ENCODE data around the gene PIK3CA. TPM values are rescaled to one million over a fixed set of nuclear protein-coding genes. Genes with fewer than 3 reads are reported as not detected.
A peak's percentile ranks its signal among the peaks of the same experiment; 100 is the strongest.

Gene PIK3CA
- total and polyA plus RNA-seq, 2 donors (not counting 3 experiments of a cell fraction or from before 2014, with no cell fraction given) = 4.2 to 25.8 TPM

DNA sequence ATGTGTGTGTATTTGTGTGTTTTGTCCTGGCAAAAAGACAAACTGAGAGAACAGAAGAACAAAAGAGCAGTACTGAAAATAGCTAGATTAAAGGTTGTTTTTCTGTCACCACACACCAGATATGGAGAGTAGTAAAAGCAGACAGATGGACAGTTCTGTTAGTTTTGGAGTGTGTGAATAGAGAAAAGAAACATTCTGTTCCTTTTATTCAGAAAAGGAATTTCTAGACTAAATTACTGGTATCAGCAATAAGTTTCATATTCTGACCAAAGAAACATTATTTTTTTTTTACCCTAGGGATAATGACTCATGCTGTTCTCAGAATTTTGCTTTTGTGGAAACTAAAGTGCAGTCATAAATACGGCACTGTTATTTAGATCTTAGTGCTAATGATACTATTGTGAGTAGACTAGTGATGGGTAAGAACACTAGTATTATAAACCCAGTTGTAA lies 32.9 kb downstream of the PIK3CA start:
- no peak for FAIRE-seq
- H3K9me1 ChIP-seq (replicated peaks; ENCODE audit: control insufficient read depth, extremely low read depth, insufficient read depth, low read length) = no peaks in the 10 kb centered on the region
- H3K9me3 ChIP-seq (replicated peaks; ENCODE audit: control insufficient read depth, insufficient read depth, low read length) = no peaks in the 10 kb centered on the region
- no TSS peak for BruUV-seq (replicated peaks)
- peak overlapping the region; percentile 52 for H3K4me2 ChIP-seq (ENCODE audit: insufficient read depth, low read length)
- ChIA-PET CTCF (interaction anchor here (1.2 to 1.3 kb wide), 2 partner anchors 9 to 15 kb away, joined by 3 read pairs; no protein-coding TSS in a partner anchor), POLR2A (no interaction called here)
- peaks cover 17% of the 10 kb centered on the region for H3K4me1 ChIP-seq (ENCODE audit: control insufficient read depth, extremely low read depth, insufficient read depth, low read length)
- TF ChIP-seq FOS (IDR thresholded peaks at IDR 0.05; ENCODE audit: borderline replicate concordance, insufficient read depth, low read length) (peak; percentile 75), JUN (IDR thresholded peaks at IDR 0.05; ENCODE audit: borderline replicate concordance, insufficient read depth, insufficient read length, low read depth) (peak; percentile 18)
- TF ChIP-seq, protein P1, sequence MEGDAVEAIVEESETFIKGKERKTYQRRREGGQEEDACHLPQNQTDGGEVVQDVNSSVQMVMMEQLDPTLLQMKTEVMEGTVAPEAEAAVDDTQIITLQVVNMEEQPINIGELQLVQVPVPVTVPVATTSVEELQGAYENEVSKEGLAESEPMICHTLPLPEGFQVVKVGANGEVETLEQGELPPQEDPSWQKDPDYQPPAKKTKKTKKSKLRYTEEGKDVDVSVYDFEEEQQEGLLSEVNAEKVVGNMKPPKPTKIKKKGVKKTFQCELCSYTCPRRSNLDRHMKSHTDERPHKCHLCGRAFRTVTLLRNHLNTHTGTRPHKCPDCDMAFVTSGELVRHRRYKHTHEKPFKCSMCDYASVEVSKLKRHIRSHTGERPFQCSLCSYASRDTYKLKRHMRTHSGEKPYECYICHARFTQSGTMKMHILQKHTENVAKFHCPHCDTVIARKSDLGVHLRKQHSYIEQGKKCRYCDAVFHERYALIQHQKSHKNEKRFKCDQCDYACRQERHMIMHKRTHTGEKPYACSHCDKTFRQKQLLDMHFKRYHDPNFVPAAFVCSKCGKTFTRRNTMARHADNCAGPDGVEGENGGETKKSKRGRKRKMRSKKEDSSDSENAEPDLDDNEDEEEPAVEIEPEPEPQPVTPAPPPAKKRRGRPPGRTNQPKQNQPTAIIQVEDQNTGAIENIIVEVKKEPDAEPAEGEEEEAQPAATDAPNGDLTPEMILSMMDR (IDR thresholded peaks at IDR 0.05; ENCODE audit: extremely low read depth in 1 of 2, insufficient read depth in 1 of 2, low read depth in 1 of 2, low read length in 2 of 2) = no peak
- intact Hi-C loops (cut with micrococcal nuclease) = loop anchor here (2.0 kb wide), 1 partner anchor 32 kb away; the partner anchor contains the start of gene PIK3CA
- H4K20me1 ChIP-seq (replicated peaks; ENCODE audit: control insufficient read depth, extremely low read depth, insufficient read depth, low read length) = peaks cover 5% of the 10 kb centered on the region
- no peaks in the 10 kb centered on the region for H3K36me3 ChIP-seq (ENCODE audit: control insufficient read depth in 2 of 2, extremely low read depth in 1 of 2, insufficient read depth in 2 of 2, low read length in 2 of 2)
- dilution Hi-C loops (cut with MboI; ENCODE audit: extremely low pct_ligation_motif_present, low sequenced_read_pairs) = no loop called here
- H3K9ac ChIP-seq (replicated peaks; ENCODE audit: extremely low read depth, insufficient read depth, low read length) = no peak overlapping the region
- H3K79me2 ChIP-seq (ENCODE audit: control insufficient read depth, insufficient read depth, low read length) = peaks cover 37% of the 10 kb centered on the region
- H2AFZ ChIP-seq (ENCODE audit: low read depth, low read length) = no peak overlapping the region
- H3K4me3 ChIP-seq (replicated peaks in 1 of 3; ENCODE audit: insufficient read depth in 1 of 3, low read depth in 1 of 3, low read length in 3 of 3) = no peak overlapping the region
- no peaks in the 10 kb centered on the region for H3K27me3 ChIP-seq (ENCODE audit: control insufficient read depth in 2 of 2, insufficient read depth in 2 of 2, low read length in 2 of 2)
- peak; percentile 77 for DNase-seq (ENCODE audit: low read depth, low spot score)
- peak overlapping the region; percentile 43 for H3K27ac ChIP-seq (ENCODE audit: insufficient read depth, low read depth, low read length)

DNA sequence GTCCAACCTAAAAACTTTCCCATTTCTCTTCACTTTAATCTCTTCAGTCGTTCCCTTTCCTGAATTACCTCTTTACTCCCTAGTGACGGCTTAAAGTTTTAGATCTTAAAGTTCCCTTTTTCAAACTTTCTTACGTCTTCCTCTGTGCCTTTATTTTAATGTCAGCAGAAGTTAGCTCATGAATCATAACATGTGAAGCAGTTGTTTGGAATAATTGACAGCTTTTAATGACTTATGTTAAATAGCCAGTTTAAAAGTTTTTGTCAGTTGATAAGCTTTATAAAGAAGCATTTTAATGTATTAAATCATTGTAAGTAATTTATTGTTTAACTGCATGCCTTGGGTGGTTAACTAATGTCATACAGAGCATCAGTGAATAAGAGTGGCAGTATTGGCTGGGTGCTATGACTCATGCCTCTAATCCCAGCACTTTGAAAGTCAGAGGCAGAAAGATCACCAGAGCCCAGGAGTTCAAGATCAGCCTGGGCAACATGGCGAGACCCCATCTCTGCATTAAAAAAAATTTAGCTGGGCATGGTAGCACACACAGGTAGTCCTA lies 33.9 kb downstream of the PIK3CA start:
- no TSS peak for BruUV-seq (replicated peaks)
- no peak overlapping the region for H2AFZ ChIP-seq (ENCODE audit: low read depth, low read length)
- no peaks in the 10 kb centered on the region for H3K9me1 ChIP-seq (replicated peaks; ENCODE audit: control insufficient read depth, extremely low read depth, insufficient read depth, low read length)
- TF ChIP-seq GATA2 (IDR thresholded peaks at IDR 0.05; ENCODE audit: insufficient read depth, insufficient read length, low read depth, low read length) = no peak
- TF ChIP-seq FOS (IDR thresholded peaks at IDR 0.05; ENCODE audit: borderline replicate concordance, insufficient read depth, low read length) = no peak
- TF ChIP-seq EZH2 (IDR thresholded peaks at IDR 0.05; ENCODE audit: borderline replicate concordance, low read depth, low read length, severe bottlenecking) = no peak
- TF ChIP-seq POLR2AphosphoS5 (IDR thresholded peaks at IDR 0.05; ENCODE audit: insufficient read depth, low read depth, low read length) = no peak
- TF ChIP-seq MYC (IDR thresholded peaks at IDR 0.05; ENCODE audit: low read depth, low read length) = no peak
- TF ChIP-seq, protein P2, sequence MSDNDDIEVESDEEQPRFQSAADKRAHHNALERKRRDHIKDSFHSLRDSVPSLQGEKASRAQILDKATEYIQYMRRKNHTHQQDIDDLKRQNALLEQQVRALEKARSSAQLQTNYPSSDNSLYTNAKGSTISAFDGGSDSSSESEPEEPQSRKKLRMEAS (IDR thresholded peaks at IDR 0.05; ENCODE audit: insufficient read depth, insufficient read length) = no peak
- no peak for TF ChIP-seq JUN (IDR thresholded peaks at IDR 0.05; ENCODE audit: borderline replicate concordance, insufficient read depth, insufficient read length, low read depth)
- no peak for TF ChIP-seq POLR2A (IDR thresholded peaks at IDR 0.05; ENCODE audit: low read depth, low read length)
- TF ChIP-seq, protein P1 (IDR thresholded peaks at IDR 0.05; ENCODE audit: extremely low read depth in 1 of 2, insufficient read depth in 1 of 2, low read depth in 1 of 2, low read length in 2 of 2) = no peak
- peaks cover 20% of the 10 kb centered on the region for H3K4me1 ChIP-seq (ENCODE audit: control insufficient read depth, extremely low read depth, insufficient read depth, low read length)
- no peaks in the 10 kb centered on the region for H3K36me3 ChIP-seq (ENCODE audit: control insufficient read depth in 2 of 2, extremely low read depth in 1 of 2, insufficient read depth in 2 of 2, low read length in 2 of 2)
- peaks cover 39% of the 10 kb centered on the region for H3K79me2 ChIP-seq (ENCODE audit: control insufficient read depth, insufficient read depth, low read length)
- H3K9me3 ChIP-seq (replicated peaks; ENCODE audit: control insufficient read depth, insufficient read depth, low read length) = no peaks in the 10 kb centered on the region
- DNase-seq (ENCODE audit: low read depth, low spot score) (peak; percentile 28), FAIRE-seq (no peak)
- H3K4me3 ChIP-seq (replicated peaks in 1 of 3; ENCODE audit: insufficient read depth in 1 of 3, low read depth in 1 of 3, low read length in 3 of 3) = no peak overlapping the region
- no peak overlapping the region for H3K4me2 ChIP-seq (ENCODE audit: insufficient read depth, low read length)
- intact Hi-C loops (cut with micrococcal nuclease) = loop anchor here (2.0 kb wide), 1 partner anchor 33 kb away; the partner anchor contains the start of gene PIK3CA
- no peak overlapping the region for H3K27ac ChIP-seq (ENCODE audit: insufficient read depth, low read depth, low read length)
- no peaks in the 10 kb centered on the region for H3K27me3 ChIP-seq (ENCODE audit: control insufficient read depth in 2 of 2, insufficient read depth in 2 of 2, low read length in 2 of 2)
- CTCF ChIA-PET = interaction anchor here (1.3 kb wide), 1 partner anchor 14 kb away, joined by 3 read pairs; no protein-coding TSS in a partner anchor
- no peak overlapping the region for H3K9ac ChIP-seq (replicated peaks; ENCODE audit: extremely low read depth, insufficient read depth, low read length)
- dilution Hi-C loops (cut with MboI; ENCODE audit: extremely low pct_ligation_motif_present, low sequenced_read_pairs) = no loop called here
- POLR2A ChIA-PET = no interaction called here
- H4K20me1 ChIP-seq (replicated peaks; ENCODE audit: control insufficient read depth, extremely low read depth, insufficient read depth, low read length) = peaks cover 5% of the 10 kb centered on the region

Data from endothelial cell of umbilical vein (primary cell).